ENCODE data around the gene FNTB.

Gene FNTB

GRCh38 chr14:64953661-64954060 lies 33.0 kb upstream of the FNTB start:
- Histone ChIP-seq H3K27me3 (no peaks in the 10 kb centered on the region), H3K36me3 (peaks cover 7% of the 10 kb centered on the region), H3K4me3 (ENCODE audit: low read depth in 1 of 2, low read length in 1 of 2) (no peak overlapping the region), H3K27ac (no peak overlapping the region), H3K9me3 (no peaks in the 10 kb centered on the region), H3K4me1 (ENCODE audit: control insufficient read depth in 1 of 2, insufficient read depth in 1 of 2, low read depth in 1 of 2, low read length in 1 of 2) (peaks cover 0 to 16% of the 10 kb centered on the region in 2 experiments)
- TF ChIP-seq, protein P1, sequence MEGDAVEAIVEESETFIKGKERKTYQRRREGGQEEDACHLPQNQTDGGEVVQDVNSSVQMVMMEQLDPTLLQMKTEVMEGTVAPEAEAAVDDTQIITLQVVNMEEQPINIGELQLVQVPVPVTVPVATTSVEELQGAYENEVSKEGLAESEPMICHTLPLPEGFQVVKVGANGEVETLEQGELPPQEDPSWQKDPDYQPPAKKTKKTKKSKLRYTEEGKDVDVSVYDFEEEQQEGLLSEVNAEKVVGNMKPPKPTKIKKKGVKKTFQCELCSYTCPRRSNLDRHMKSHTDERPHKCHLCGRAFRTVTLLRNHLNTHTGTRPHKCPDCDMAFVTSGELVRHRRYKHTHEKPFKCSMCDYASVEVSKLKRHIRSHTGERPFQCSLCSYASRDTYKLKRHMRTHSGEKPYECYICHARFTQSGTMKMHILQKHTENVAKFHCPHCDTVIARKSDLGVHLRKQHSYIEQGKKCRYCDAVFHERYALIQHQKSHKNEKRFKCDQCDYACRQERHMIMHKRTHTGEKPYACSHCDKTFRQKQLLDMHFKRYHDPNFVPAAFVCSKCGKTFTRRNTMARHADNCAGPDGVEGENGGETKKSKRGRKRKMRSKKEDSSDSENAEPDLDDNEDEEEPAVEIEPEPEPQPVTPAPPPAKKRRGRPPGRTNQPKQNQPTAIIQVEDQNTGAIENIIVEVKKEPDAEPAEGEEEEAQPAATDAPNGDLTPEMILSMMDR (IDR thresholded peaks at IDR 0.05), result no peak

DNA sequence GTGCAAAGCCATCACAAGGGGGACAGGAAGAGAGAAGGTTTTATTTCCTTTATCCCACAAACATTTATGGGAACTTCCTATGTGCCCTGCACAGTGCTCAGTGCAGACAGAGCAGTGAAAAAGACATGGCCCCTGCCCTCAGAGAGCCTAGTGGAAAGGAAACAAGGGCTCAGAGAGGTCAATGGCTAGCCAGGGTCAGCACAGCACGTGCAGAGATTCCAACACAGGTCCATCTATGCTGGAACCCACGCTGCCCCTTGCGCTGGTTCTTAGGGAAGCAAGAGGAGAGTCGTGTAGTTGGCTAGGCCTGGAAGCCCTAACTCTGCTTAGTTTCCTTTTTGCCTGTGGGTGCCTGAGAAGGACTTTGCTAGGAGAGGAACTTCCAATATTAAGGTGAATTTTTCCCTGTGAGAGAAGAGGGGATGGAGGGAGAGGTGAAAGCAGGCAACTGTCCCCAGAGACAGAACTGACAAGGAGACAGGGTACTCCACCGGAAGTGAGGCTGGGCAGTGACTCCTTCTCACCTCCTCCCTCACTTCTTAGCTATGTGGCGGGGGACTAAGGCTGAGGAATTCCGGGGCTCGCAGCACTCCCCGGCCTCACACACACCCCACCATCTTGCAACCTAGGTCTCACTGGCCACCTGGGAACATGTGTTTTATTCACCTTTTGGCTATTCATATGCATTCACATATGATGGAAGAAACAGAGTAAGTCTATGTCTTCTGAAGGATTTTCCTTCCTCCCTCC lies 32.0 kb upstream of the FNTB start:
- peaks cover 0 to 16% of the 10 kb centered on the region in 2 experiments for H3K4me1 ChIP-seq (ENCODE audit: control insufficient read depth in 1 of 2, insufficient read depth in 1 of 2, low read depth in 1 of 2, low read length in 1 of 2)
- H3K27ac ChIP-seq, result no peak overlapping the region
- TF ChIP-seq, protein P1 (IDR thresholded peaks at IDR 0.05), result no peak
- H3K4me3 ChIP-seq (ENCODE audit: low read depth in 1 of 2, low read length in 1 of 2), result no peak overlapping the region
- no peaks in the 10 kb centered on the region for H3K9me3 ChIP-seq
- H3K36me3 ChIP-seq, result peaks cover 4% of the 10 kb centered on the region
- H3K27me3 ChIP-seq, result no peaks in the 10 kb centered on the region

DNA sequence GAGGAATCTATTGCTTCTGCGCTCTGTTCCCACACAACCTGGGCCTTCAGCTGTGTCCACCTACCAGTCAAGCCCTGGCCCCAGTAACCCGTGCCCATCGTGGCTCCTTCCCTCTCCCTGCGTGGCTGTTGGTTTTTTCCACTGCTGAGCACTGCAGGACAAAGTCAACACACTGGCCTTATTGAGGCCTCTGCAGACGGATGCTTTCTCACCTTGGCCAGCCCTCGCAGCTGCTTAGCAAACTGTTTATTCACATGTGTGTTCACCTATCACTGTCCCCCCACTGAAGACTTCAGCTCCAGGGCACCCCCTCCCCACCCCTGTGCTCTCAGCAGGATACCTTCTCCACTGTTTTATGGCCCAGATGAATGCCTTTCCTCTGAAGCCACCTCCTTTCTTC lies 31.4 kb upstream of the FNTB start:
- Histone ChIP-seq H3K4me1 (ENCODE audit: control insufficient read depth in 1 of 2, insufficient read depth in 1 of 2, low read depth in 1 of 2, low read length in 1 of 2) (peaks cover 0 to 17% of the 10 kb centered on the region in 2 experiments), H3K27me3 (no peaks in the 10 kb centered on the region), H3K4me3 (ENCODE audit: low read depth in 1 of 2, low read length in 1 of 2) (no peak overlapping the region), H3K27ac (no peak overlapping the region), H3K36me3 (peaks cover 4% of the 10 kb centered on the region), H3K9me3 (no peaks in the 10 kb centered on the region)
- TF ChIP-seq, protein P1 (IDR thresholded peaks at IDR 0.05), result no peak

DNA sequence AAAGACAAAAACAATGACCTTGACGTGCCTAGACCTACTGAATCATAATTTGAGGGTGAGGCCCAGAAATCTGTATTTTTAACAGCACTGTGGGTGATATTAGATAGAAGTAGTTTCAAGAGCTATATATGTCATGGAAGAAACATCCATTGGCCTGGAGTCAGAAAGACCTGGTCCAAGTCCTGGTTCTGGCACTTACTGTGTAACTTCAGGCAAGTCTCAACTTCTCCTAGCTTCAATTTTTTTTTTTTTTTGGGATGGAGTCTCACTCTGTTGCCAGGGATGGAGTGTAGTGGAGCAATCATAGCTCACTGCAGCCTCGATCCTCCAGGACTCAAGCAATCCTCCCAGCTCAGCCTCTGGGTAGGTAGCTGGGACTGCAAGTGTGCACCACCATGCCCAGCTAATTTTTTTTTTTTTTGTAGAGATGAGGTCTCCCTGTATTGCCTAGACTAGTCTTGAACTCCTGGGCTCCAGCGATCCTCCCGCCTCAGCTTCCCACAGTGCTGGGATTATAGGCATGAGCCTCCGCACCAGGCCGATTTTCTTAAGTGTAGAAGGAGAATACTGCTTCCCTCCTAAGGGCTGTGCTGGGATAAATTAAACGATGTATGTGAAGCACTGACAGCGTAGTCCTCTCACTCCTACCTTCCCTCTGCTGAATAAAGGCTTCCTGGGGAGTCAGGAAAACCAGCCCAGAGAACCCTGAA lies 29.8 kb upstream of the FNTB start:
- H3K27me3 ChIP-seq, result no peaks in the 10 kb centered on the region
- no peaks in the 10 kb centered on the region for H3K9me3 ChIP-seq
- no peak overlapping the region for H3K27ac ChIP-seq
- H3K36me3 ChIP-seq, result peaks cover 4% of the 10 kb centered on the region
- TF ChIP-seq, protein P1 (IDR thresholded peaks at IDR 0.05), result no peak
- no peak overlapping the region for H3K4me3 ChIP-seq (ENCODE audit: low read depth in 1 of 2, low read length in 1 of 2)
- peaks cover 0 to 20% of the 10 kb centered on the region in 2 experiments for H3K4me1 ChIP-seq (ENCODE audit: control insufficient read depth in 1 of 2, insufficient read depth in 1 of 2, low read depth in 1 of 2, low read length in 1 of 2)

- no peak overlapping the region for H3K4me3 ChIP-seq (ENCODE audit: low read depth in 1 of 2, low read length in 1 of 2)
- H3K36me3 ChIP-seq, result peaks cover 4% of the 10 kb centered on the region
- H3K9me3 ChIP-seq, result no peaks in the 10 kb centered on the region
- H3K4me1 ChIP-seq (ENCODE audit: control insufficient read depth in 1 of 2, insufficient read depth in 1 of 2, low read depth in 1 of 2, low read length in 1 of 2), result peaks cover 0 to 8% of the 10 kb centered on the region in 2 experiments
- TF ChIP-seq, protein P1 (IDR thresholded peaks at IDR 0.05), result no peak
- no peak overlapping the region for H3K27ac ChIP-seq
- no peaks in the 10 kb centered on the region for H3K27me3 ChIP-seq
Measured at GRCh38 chr14:64958201-64958600, 28.5 kb upstream of the FNTB start.
